Stomach smooth muscle (tissue), 2 donors: ENCODE data around the gene CCL2.

Experiments
- H3K27ac ChIP-seq: one replicate; pipeline ENCODE4 v1.7.0; 2013; ENCODE audit warnings: mild to moderate bottlenecking, low read length, inconsistent platforms
- H3K27me3 ChIP-seq, 2 donors: one replicate each; pipeline ENCODE4 v1.7.0; 2013; ENCODE audit warnings: low read length in 2 of 2; ENCODE audit not compliant: insufficient read depth in 2 of 2, control insufficient read depth in 1 of 2
- H3K36me3 ChIP-seq, 2 donors: one replicate each; pipeline ENCODE4 v1.7.0; 2013; ENCODE audit warnings: low read length in 2 of 2; ENCODE audit not compliant: control insufficient read depth in 2 of 2, insufficient read depth in 2 of 2
- H3K4me1 ChIP-seq: one replicate; pipeline ENCODE4 v1.7.0; 2013; ENCODE audit warnings: low read length; ENCODE audit not compliant: control insufficient read depth, insufficient read depth
- H3K4me3 ChIP-seq, 2 donors: one replicate each; pipeline ENCODE4 v1.7.0; 2013; ENCODE audit warnings: low read length in 2 of 2
- H3K9ac ChIP-seq, 2 donors: one replicate each; pipeline ENCODE4 v1.7.0; 2013; ENCODE audit warnings: low read length in 2 of 2, mild to moderate bottlenecking in 1 of 2
- H3K9me3 ChIP-seq, 2 donors: one replicate each; pipeline ENCODE4 v1.7.0; 2013; ENCODE audit warnings: low read length in 2 of 2; ENCODE audit not compliant: control insufficient read depth in 2 of 2
- donor health status: healthy.
- donor health status: Pancreatic carcinoma.

CCL2 gene

GRCh38 chr17:34252095-34252443 lies 3.0 kb upstream of the CCL2 start:
- Histone ChIP-seq H3K36me3 (no peaks in the 10 kb centered on the region), H3K27me3 (no peaks in the 10 kb centered on the region), H3K4me3 (peak overlapping the region in 1 of 2 donors; percentile 35), H3K27ac (peak overlapping the region; percentile 75), H3K9me3 (no peaks in the 10 kb centered on the region), H3K4me1 (peaks cover 88% of the 10 kb centered on the region), H3K9ac (no peak overlapping the region)

DNA sequence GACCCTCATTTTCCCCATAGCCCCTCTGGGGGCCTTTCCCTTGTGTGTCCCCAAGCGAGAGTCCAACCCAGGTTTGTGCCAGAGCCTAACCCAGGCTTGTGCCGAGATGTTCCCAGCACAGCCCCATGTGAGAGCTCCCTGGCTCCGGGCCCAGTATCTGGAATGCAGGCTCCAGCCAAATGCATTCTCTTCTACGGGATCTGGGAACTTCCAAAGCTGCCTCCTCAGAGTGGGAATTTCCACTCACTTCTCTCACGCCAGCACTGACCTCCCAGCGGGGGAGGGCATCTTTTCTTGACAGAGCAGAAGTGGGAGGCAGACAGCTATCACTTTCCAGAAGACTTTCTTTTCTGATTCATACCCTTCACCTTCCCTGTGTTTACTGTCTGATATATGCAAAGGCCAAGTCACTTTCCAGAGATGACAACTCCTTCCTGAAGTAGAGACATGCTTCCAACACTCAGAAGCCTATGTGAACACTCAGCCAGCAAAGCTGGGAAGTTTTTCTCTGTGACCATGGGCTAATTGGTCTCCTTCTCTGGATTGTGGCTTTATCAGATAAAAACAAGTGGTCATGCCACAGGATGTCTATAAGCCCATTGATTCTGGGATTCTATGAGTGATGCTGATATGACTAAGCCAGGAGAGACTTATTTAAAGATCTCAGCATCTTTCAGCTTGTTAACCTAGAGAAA lies 2.5 kb upstream of the CCL2 start:
- Histone ChIP-seq H3K9ac (peak overlapping the region in 1 of 2 donors; percentile 5), H3K27me3 (no peaks in the 10 kb centered on the region), H3K36me3 (no peaks in the 10 kb centered on the region), H3K9me3 (no peaks in the 10 kb centered on the region), H3K4me1 (peaks cover 85% of the 10 kb centered on the region), H3K4me3 (peak overlapping the region; percentile 0 to 35), H3K27ac (peak overlapping the region; percentile 75)

DNA sequence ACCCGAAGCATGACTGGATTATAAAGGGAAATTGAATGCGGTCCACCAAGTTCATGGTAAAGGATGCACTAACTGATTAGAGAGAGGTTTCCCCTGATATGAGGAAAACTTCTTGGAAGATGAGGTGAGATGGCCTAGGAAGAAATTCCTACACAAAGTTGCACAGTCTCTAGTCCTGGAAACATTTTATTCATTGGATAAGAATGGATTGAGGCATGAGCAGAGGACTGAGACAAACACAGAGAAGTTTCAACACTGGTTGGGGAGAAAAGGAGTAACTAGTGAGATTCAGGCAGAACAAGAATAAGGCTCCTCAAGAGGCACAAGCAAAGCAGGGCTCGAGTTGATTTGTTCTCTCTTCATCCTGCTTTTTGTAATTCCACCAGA lies 2.0 kb upstream of the CCL2 start:
- H3K4me3 ChIP-seq, result peak overlapping the region; percentile 0 to 35
- H3K9ac ChIP-seq, result no peak overlapping the region
- H3K27ac ChIP-seq, result peak overlapping the region; percentile 75
- no peaks in the 10 kb centered on the region for H3K27me3 ChIP-seq
- peaks cover 80% of the 10 kb centered on the region for H3K4me1 ChIP-seq
- H3K36me3 ChIP-seq, result no peaks in the 10 kb centered on the region
- no peaks in the 10 kb centered on the region for H3K9me3 ChIP-seq

- Histone ChIP-seq H3K9me3 (no peaks in the 10 kb centered on the region), H3K36me3 (no peaks in the 10 kb centered on the region), H3K27me3 (no peaks in the 10 kb centered on the region), H3K4me1 (peaks cover 69% of the 10 kb centered on the region), H3K9ac (peak overlapping the region in 1 of 2 donors; percentile 56), H3K4me3 (peak overlapping the region; percentile 7 to 75), H3K27ac (peak overlapping the region; percentile 75)
These were observed 939 bp upstream of the CCL2 start for GRCh38 chr17:34254146-34254545.

DNA sequence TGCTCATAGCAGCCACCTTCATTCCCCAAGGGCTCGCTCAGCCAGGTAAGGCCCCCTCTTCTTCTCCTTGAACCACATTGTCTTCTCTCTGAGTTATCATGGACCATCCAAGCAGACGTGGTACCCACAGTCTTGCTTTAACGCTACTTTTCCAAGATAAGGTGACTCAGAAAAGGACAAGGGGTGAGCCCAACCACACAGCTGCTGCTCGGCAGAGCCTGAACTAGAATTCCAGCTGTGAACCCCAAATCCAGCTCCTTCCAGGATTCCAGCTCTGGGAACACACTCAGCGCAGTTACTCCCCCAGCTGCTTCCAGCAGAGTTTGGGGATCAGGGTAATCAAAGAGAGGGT lies 272 bp downstream of the CCL2 start:
- Histone ChIP-seq H3K4me3 (peak overlapping the region; percentile 51 to 75), H3K27me3 (no peaks in the 10 kb centered on the region), H3K27ac (peak overlapping the region; percentile 75), H3K36me3 (no peaks in the 10 kb centered on the region), H3K9ac (peak overlapping the region; percentile 56 to 72), H3K9me3 (no peaks in the 10 kb centered on the region), H3K4me1 (peaks cover 58% of the 10 kb centered on the region)

- Histone ChIP-seq H3K4me1 (peaks cover 54% of the 10 kb centered on the region), H3K4me3 (peak overlapping the region; percentile 51 to 75), H3K36me3 (no peaks in the 10 kb centered on the region), H3K27ac (peak overlapping the region; percentile 75), H3K9ac (peak overlapping the region; percentile 56 to 72), H3K27me3 (no peaks in the 10 kb centered on the region), H3K9me3 (no peaks in the 10 kb centered on the region)
These were observed 756 bp downstream of the CCL2 start for GRCh38 chr17:34255841-34256240.

DNA sequence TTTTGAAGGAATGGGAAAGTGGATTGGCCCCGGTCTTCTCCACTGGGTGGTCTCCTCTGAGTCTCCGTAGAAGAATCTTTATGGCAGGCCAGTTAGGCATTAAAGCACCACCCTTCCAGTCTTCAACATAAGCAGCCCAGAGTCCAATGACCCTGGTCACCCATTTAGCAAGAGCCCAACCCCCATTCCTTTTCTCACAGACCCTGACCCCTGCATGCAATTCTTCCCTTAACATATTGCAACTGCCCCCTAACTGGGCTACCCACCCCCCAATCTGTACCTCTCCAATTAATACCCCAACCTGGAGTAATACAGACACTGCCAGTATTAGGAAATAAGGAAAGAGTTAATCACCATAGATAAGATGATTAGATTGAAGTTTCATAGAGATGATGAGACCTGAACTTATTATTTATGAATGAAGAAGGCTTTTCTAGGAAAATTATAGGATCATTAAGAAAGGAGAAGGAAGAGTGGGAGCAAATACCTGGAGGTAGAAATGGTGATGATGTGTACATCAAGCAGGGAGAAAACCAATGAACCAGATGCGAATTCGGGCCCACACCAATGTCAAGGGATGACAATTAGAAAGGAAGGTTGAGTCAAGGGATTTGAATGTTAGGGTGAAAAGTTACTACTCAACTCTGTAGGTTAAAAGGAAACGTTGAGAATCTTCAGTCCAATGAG lies 2.4 kb downstream of the CCL2 start:
- H3K4me3 ChIP-seq, result no peak overlapping the region
- H3K36me3 ChIP-seq, result no peaks in the 10 kb centered on the region
- H3K27me3 ChIP-seq, result no peaks in the 10 kb centered on the region
- H3K9ac ChIP-seq, result no peak overlapping the region
- no peaks in the 10 kb centered on the region for H3K9me3 ChIP-seq
- no peak overlapping the region for H3K27ac ChIP-seq
- H3K4me1 ChIP-seq, result peaks cover 39% of the 10 kb centered on the region

- peaks cover 34% of the 10 kb centered on the region for H3K4me1 ChIP-seq
- no peak overlapping the region for H3K27ac ChIP-seq
- H3K9ac ChIP-seq, result no peak overlapping the region
- H3K36me3 ChIP-seq, result no peaks in the 10 kb centered on the region
- H3K27me3 ChIP-seq, result no peaks in the 10 kb centered on the region
- H3K9me3 ChIP-seq, result no peaks in the 10 kb centered on the region
- no peak overlapping the region for H3K4me3 ChIP-seq
These were observed 2.9 kb downstream of the CCL2 start for GRCh38 chr17:34257986-34258326.

DNA sequence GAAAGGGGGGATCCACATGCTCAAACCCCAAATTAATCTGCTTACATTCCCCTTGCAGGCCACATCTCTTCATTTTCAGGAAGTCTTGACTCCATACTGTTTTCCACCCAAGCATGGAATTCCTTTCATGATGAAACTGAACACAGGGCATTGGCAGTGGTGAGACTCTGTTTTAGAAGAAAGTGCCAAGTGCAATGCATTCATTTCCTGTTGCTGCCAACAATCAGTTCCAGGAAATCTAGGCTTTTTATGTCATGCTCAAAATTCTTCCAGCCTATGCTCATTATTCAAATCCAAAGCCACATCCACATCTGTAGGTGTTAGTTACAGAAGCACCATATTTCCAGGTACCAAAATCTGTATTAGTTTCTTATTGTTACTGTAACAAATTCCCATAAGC lies 4.1 kb downstream of the CCL2 start:
- Histone ChIP-seq H3K4me1 (peaks cover 22% of the 10 kb centered on the region), H3K36me3 (no peaks in the 10 kb centered on the region), H3K4me3 (no peak overlapping the region), H3K9me3 (no peaks in the 10 kb centered on the region), H3K27ac (no peak overlapping the region), H3K9ac (no peak overlapping the region), H3K27me3 (no peaks in the 10 kb centered on the region)

DNA sequence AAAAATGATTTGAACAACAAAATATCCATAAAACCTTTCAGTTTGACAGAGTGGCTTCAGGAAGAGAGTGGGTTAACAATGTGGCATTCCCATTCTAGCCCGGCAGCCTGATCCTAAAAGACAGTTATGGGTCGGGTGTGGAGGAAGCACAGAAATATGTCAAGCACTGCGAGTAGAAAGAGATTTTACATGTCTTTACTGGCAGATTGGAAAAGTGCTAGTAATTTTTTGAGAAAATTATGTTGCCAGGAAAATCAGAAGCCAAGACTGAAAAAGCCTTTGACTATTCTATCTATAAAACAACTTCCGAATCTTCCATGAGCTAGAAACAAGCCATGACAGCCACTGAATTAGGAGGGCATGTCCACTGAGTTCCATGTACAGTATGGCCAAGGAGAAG lies 5.8 kb downstream of the CCL2 start:
- Histone ChIP-seq H3K9ac (no peak overlapping the region), H3K36me3 (no peaks in the 10 kb centered on the region), H3K4me1 (peaks cover 5% of the 10 kb centered on the region), H3K4me3 (no peak overlapping the region), H3K27ac (no peak overlapping the region), H3K9me3 (no peaks in the 10 kb centered on the region), H3K27me3 (no peaks in the 10 kb centered on the region)

DNA sequence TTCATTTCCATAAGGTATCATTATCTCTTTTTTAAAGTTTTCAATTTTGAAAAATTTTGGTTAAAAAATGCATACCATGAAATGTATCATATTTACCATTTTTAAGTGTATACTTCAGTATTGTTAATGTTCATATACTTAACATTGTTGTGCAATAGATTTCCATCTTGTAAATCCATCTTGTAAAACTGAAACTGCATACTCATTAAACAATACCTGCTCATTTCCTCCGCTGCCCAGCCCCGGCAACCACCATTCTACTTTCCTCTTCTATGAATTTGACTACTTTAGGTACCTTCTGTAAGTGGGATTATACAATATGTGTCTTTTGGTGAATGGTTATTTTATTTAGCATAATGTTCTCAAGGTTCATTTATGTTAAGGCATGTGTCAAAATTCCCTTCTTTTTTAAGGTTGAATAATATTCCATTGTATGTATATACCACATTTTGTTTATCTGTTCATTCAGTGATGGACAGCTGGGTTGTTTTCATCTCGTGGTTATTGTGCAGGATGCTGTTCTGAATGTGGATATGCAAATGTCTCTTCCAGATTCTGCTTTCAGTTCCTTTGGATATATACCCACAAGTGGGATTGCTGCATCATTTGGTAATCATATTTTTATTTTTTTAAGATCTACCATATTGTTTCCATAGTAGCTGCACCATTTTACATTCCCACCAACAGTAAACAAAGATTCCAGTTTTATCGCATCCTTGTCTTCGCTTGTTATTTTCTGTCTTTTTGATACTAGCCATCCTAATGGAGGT lies 6.7 kb downstream of the CCL2 start:
- H3K27me3 ChIP-seq, result no peaks in the 10 kb centered on the region
- H3K9me3 ChIP-seq, result no peaks in the 10 kb centered on the region
- no peaks in the 10 kb centered on the region for H3K36me3 ChIP-seq
- H3K27ac ChIP-seq, result no peak overlapping the region
- H3K9ac ChIP-seq, result no peak overlapping the region
- H3K4me1 ChIP-seq, result no peaks in the 10 kb centered on the region
- no peak overlapping the region for H3K4me3 ChIP-seq
